ENCODE data around the gene PTGER3.

The PTGER3 gene

DNA sequence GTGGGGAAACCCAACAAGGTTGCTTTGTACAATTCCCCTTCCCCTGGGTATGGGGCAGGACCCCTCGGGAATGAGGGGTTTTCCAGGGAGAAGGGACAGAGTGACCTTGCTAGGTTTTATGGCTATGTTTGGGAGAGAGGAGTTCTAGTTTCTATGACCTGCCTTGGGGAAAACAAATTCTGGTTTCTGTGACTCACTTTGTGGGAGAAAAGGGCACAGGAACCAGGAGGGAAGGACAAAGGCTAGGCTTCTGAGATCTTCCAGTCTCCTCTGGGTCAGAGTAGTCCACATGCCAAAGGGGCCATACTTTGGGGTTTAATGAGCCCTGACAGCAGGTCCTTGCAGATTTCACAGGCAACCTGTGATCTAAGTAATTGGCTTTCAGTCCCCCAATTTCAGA, 5.5 kb upstream of the PTGER3 start:
- DNase-seq: no peak

DNA sequence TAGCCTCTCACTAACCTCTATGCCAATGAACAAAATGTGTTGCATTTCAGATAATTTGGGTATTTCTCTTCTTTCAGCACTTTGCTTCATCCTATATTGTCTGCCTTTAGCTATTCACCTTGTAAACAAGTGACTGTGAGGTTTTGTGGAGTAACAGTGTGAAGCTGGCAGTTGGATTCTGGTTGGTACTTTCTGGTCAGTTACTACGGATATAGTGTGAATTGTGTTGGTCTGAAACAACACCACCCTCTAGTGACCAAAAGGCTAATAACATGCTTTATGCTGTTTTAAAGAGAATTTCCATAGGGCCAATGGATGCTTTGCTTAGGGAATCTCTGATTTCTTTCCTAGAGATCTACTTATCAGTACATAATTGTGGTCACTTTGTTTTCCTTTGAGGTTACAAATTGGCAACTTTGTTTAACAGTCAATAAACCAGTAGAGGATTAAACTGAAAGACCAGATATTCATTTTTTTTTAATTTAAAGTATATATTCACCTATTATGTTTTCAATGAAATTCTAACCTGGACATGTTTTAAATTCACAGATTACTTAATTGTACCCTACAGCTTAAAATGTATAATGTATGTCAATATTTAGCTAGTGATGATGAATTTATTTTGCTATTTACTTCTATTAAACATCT, 2.5 kb upstream of the PTGER3 start:
- DNase-seq: peak in 2 of 56 donors; percentile 11 to 24

DNA sequence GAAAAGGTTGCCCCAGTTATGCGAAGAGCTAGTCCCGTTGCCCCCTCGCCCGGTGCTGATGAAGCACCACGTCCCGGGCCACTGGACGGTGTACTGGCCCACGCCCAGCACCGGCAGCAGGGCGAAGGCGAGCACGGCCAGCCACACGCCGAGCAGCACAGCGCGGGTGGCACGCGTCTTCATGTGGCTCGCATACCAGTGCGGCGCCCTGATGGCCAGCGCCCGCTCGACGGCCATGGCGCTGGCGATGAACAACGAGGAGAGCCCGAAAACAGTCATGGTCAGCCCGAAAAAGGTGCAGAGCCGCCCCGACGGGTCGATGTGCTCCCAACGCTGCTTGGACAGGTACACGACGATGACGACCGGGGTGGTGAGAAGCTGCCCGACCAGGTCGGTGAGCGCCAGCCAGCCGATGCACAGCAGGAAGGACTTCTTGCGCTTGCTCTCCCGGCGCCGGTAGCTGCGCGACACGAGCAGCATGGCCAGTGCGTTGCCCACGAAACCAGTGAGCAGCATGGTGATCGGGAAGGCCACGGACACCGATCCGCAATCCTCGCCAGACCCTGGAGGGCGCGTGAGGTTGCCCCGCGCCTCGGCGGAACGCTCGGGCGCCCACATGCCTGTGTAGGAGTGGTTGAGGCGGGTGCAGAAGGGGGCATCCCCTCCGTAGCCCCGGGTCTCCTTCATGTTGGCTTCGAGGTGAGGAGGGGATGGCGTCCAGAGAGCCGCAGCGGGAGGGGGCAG, 553 bp downstream of the PTGER3 start:
- no peak for DNase-seq

DNA sequence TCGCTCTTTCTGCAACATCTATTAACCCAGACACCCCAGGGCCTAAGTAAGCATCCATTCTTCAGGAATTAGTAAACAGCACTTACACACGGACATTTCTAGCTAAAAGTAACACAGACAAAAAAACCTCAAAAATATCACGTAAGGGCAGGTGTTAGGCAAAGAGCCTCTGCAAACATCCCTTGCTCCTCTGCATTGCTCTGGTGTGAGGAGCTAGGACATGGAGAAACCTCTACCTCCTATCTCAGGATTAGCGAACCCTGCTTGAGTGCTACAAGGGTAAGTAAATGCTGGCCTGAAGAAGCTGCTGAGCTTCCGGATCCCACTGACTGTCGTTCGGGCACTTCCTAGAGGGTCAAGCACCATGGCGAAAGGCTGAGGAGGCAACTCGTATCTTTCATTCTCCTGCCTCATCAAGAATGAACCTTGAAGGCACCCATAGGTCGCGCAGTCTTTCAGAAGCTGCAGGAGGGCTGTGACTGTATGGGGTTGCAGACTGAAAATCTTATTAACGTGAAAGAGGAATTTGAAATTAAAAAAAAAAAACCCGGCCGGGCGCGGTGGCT, 2.1 kb downstream of the PTGER3 start:
- DNase-seq: no peak

DNA sequence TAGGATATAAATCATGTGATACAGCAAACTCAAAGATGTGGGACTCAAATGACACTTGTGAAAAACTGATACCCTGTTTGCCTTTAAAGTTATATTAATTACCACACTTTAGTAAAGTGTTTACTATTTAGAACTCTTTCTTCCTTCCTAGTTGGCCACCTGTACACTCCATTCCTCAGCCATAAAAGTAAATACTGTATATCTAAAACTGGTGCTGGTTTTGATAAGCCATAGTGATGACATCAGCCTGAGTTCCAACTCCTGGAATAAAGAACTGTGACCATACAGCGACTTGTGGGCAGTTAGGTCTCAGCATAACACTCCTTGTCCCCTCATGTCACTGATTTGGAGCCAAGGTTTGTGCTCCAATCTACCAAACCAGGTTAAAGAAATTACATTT, 2.8 kb downstream of the PTGER3 start:
- no peak for DNase-seq

DNA sequence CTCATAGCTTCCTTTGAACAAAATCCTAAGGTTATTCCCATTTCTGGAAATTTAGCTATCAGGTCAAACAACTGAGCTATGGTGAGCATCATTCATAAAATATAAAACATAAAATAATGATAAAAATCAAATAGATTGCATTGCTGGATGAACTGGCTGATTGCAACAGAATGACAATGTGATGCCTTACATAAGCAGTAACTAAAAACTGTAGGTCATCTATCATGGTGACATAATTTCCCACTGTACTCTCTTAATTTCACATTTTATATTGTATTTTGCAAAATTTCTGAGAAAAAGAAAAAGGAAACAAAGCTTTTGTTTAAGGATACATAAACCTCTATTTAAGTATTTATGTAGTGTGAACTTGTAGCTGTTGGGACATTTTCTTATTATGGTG, 4.6 kb downstream of the PTGER3 start:
- no peak for DNase-seq

DNA sequence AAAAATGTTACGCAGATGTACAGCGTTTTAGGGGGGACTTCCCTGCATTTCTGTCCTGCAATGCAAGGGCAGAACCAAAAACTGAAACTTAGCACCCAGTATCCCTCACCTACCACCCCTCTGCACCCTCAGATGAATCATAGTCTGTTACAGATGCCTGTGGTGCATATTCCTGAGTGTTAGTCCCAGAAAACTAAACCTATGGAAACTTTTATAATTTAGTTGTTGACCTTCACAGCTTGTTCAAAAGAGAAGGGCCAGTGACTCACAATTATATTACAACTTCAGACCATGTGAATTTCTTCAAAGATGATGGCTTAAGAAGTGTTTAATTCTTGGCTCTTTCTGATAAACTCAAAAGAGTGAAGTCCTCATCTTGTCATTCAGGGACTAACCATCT, 5.8 kb downstream of the PTGER3 start:
- no peak for DNase-seq

DNA sequence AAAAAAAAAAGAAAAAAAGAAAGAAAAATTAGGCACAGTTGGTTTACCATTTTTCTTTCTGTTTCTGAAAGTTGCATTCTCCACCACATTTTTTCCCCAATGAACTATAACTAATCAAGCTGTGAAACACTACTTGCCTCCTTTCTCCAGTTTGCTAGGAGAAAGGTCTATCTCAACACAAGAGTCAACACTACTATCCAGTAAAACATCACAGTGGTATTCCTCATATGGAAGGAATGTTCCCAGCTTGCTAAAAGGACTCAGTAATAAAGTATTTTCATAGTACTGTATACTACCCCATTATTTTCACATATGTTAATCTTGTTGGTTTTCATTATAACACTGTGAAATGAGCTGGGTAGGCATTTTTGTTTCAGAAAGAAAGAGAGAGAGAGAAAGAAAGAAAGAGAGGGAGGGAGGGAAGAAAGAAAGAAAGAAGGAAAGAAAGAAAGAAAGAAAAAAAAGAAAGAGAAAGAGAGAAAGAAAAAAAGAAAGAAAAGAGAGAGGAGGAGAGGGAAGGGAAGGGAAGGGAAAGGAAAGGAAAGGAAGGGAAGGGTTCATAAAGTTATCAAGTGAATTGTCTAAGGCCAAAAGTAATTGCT, 7.9 kb downstream of the PTGER3 start:
- DNase-seq: no peak

DNA sequence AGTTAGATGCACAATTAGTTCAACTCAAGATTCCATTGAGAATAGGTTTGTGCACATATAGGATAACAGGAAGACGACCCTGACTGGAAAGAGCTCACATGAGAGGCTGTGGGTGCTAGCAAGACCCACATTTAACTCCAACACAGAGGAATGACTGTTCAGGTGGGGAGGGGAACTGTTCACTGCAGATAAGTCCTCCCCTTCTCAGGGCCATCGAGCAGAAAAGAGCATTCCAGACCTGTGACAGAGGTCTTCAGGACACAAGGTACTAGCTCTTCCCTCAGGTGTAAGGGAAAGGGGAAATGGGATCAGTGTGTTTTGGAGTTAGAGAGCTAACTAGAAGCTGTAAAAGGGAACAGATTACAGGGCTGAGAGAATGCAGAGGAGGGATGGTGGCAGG, 8.7 kb downstream of the PTGER3 start:
- DNase-seq: no peak

DNA sequence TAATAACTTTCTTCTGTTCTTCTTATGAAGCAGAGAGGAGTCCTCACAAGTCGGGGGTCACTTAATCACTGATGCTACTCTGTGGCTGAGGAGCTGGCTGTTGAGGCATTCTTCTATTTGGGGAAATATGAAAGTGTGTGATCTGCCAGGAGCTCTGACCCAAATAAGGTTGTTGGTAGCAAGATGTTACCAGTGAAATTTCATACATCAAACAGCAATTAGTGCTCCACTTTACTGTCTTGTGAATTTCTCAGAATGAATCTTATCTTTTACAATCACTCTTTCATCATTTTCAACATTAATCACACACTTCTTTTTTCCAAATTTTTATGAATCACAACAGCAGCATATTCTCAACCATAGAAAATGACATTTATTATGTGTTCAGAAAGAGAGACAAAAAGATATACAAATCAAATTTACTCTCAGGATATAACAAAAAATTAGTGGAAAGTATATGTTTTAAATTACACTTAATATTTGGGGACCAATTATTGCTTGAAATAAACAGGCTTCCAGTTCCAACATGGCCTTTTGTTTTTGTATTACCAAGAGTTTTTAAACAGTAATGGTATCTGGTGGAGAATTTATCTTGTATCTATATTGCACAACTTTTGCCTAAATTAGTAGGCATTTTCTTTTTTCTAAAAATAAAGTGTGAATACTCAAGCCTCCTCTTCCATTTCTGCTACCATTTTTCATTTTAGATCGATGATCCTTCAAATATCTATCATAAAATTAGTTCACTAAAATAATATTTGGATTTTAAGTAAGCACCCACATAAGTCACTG, 9.6 kb downstream of the PTGER3 start:
- no peak for DNase-seq

DNA sequence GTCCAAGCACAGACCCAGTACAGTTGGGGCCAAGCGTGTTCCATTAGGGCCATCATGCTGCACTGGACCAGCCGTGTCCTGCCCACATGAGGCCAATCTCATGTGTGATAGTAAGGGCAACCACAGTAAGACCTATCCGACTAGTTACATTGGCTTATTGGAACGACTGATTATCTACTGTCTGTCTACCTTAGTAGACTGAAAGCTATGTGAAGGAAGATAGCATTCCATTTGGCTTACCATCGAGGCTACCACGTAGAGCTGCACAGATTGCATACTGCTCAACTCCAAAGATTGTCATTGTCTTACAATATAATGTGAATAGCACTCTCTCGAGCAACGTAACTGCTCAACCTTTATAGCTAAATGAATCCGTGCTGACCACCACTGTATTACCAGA, 10.6 kb downstream of the PTGER3 start:
- DNase-seq: no peak

DNA sequence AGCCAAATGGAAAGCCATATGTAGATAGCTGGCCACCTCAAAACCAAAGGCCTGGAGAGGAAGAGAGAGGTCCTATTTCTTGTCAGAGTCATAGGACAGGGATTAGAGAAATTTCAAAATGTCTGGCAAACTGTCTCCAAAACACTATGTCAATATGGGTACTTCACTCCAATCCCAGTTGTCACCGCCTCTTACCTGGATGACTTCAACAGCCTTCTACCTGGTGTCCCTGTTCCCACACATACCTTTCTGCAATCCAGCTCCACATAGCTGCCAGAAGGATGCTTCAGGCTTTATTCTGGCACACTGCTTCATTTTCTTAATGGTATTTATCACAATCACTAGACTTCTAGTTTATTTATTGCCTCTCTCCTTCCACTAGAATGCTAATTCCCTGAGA, 14.5 kb downstream of the PTGER3 start:
- no peak for DNase-seq

DNA sequence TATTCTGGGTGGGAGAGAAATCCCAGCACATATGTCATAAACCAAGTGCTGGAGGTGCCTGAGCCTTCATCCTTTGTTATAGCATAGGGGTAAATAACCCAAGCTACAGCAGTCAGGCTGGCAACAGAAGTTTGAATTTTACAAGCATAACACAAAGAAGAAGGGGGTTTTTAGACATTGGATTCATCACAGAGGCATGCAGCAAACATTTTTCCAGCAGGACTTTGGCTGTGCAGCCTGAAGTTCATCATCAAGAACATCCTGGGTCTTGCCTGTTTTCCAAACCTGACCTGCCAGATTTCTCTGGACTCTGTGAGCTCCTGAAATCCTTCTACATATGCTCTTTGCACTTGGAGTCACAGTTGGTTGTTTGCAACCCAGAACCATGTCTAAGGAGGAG, 16.2 kb downstream of the PTGER3 start:
- DNase-seq: no peak

DNA sequence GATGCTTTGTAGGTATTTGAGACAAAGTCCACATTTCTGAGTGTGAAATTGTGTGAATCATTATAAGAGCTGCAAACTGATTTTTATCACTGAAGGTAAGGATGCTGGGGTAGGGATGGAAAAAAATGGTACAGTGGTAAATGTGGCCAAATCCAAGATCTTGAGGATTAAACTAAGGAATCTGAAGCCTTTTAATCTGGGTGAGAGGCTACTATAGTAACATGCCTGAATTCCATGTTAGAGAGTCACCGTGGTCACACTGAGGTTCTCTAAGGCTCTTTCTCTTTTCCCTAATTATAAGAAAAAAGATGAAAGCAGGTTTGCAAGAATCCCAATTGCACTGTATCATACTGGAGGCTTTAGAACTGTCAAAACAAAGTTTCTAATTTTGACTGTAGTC, 17.6 kb downstream of the PTGER3 start:
- DNase-seq: no peak

DNA sequence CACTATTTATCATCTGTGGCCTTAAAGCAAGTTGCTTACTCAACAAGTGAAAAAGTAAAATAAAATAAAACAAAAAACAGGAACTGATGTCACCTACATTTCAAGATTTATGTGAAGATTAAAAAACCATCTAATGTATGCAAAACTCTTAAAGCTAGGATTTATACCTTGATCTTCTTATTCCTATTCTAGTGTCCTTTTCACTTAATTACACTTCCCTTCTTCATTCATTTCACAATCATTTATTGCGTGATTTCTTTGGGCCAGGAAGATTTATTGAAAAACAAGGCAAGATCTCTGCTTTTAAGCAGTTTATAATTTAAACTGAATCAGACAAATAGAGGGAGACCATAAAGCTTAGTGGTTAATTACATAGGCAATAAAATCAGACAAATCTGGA, 18.6 kb downstream of the PTGER3 start:
- DNase-seq: no peak

DNA sequence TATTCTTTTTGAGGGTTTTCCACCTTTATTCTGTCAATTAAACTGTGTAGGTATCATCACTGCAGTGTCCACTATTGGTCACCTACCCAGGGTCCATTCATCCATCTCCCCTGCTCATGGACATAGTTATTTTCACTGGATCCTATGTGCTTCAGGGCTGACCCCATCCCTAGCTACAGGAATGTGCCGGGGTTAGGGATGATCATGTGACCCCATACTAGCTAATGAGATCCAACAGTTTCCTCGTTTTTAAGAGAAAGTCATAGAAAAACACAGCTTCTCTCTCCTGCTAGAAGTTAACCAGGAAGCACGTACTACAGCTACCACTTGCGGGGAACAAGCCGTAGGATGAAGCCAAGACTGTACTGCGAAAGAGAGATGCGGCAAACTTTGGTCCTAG, 19.6 kb downstream of the PTGER3 start:
- DNase-seq: no peak

DNA sequence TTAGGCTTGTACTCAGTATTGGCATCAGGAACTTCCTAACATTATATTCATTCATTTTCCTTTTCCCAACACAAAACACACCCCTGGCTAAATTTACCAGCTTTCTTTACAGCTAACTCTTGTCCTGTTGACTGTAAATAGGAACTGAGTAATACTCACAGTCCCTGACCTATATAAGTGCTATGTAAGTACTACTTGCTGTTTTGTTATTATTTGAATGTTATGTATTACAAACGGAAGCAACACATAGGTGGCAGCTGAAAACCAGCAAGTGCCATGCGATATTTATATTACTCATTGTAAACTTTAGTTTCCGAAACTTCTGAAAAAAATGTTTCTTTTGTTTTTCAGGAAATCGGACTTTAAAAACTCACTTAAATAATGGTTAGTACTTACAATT, 21.5 kb downstream of the PTGER3 start:
- DNase-seq: no peak

DNA sequence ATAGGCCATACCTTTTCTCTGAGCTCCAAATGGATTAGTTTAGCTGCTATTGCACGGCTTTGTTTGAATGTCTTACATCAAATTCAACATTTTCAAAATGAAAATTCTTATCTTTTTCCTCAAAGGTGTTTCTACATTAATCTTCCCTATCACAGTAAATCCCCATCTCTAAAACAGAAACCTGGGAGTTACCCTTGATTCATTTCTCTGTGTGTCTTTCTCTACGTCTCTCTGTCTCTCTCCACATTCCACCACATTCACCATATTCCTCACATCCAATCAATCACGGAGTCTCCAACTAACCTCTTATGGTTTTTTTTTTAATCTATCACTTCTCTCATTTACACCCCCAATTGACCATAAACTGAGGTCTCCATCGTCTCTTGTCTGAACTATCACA, 24.1 kb downstream of the PTGER3 start:
- DNase-seq: no peak

DNA sequence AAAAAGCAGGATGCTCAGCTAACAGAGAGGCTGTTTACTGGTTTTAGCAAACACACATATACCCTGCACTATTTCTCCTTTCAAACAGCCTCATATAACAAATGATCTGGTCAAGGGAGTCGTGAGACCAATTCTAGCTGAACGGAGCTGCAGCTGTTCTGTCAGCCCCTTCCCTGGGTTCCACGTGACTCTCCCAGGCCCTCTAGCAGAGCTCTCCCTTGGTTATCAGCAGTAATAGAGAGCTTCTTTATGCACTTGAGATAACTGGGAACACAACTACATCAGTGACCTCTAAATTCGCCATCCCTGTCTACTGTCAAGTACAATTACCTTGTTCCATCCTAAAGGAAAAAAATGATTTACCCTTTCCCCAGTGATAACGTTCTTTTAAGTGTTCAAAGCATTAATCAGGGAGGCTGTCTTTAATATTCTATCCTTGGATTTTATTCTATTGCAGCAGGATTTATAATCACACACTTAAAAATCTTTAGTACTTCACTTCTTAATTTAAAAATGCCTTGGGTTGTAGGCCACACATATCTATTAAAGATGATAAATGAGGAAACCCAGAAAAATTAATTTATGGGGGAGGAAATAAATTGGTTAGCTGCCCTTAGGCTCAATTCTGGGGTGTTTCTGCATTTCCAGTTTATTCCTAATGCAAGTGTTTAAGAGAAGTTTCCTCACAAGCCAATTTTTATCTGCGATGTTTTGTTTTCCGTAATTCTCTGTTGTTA, 28.2 kb downstream of the PTGER3 start:
- DNase-seq: peak in 15 of 56 donors; percentile 0 to 37 (median 2)

DNA sequence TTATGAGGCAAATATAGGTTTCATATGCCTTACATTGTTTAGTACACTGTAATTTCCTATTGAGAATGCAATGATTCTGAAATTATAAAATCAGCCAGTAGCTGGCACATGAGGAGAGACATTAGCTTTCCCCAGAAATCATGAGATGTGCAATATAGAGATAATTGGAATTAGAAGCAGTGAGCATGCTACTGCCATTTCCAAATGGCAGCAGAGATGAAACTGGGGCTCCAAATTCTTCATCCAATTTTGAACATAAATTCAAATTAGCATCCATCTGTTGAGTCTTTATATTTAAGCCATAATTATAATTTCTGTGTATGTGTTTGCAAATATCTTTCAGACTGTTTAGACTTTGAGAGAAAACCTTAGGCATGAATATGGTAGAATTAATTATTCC, 28.8 kb downstream of the PTGER3 start:
- no peak for DNase-seq

DNA sequence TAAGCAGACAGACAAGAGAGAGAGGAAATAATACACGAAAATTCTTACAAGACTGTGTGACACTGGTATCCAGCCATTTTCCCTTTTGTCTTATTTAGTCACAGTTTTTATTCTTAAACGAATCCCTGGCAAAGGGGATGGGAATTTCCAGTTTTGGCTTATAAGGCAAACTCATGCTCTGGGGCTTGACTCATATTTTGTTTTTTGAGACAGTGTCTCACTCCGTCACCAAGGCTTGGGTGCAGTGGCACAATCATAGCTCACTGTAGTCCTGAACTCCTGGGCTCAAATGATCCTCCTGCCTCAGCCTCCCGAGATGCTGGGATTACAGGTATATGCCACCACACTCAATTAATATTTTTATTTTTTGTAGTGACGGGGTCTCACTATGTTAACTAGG, 31.9 kb downstream of the PTGER3 start:
- DNase-seq: no peak
